Epithelial cell of esophagus (primary cell): ENCODE measurements around the gene POLR1A.

Experiments
- DNase-seq: peaks from one replicate; pipeline ENCODE4 v3.0.0; 2010; ENCODE audit warnings: low read depth
- H3K4me3 ChIP-seq: 2 replicates; pipeline ENCODE4 v1.5.1; 2011; ENCODE audit warnings: mild to moderate bottlenecking, low read length, control low read depth
- TF ChIP-seq, protein P1 (sequence below): IDR thresholded peaks from 2 replicates; pipeline ENCODE4 v1.5.1; 2011; ENCODE audit warnings: low read depth, mild to moderate bottlenecking, low read length, control low read depth, inconsistent platforms; ENCODE audit not compliant: insufficient read depth; ENCODE audit errors: missing control alignments

Gene POLR1A

DNA sequence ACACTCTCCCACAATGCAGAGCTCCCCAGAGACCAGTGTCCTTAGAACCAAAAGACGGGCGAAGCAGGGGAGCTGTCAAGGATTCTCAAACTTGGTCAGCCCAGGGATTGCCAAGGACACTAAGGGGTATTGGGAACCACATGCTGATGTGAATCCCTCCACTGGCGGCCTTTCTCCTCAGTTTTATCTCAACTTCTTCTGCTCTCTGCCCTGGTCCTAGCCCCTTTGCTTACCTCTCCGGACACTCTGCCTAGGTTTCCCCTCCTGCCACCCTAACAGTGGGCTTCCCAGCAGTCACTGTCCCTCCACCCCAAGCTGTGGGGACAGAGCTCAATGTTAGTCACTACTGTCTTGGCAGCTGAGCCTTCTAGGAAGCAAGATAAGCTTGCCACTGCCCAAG, 61.1 kb downstream of the POLR1A start:
- H3K4me3 ChIP-seq, result no peak overlapping the region
- no peak for DNase-seq
- TF ChIP-seq, protein P1, sequence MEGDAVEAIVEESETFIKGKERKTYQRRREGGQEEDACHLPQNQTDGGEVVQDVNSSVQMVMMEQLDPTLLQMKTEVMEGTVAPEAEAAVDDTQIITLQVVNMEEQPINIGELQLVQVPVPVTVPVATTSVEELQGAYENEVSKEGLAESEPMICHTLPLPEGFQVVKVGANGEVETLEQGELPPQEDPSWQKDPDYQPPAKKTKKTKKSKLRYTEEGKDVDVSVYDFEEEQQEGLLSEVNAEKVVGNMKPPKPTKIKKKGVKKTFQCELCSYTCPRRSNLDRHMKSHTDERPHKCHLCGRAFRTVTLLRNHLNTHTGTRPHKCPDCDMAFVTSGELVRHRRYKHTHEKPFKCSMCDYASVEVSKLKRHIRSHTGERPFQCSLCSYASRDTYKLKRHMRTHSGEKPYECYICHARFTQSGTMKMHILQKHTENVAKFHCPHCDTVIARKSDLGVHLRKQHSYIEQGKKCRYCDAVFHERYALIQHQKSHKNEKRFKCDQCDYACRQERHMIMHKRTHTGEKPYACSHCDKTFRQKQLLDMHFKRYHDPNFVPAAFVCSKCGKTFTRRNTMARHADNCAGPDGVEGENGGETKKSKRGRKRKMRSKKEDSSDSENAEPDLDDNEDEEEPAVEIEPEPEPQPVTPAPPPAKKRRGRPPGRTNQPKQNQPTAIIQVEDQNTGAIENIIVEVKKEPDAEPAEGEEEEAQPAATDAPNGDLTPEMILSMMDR, result no peak

DNA sequence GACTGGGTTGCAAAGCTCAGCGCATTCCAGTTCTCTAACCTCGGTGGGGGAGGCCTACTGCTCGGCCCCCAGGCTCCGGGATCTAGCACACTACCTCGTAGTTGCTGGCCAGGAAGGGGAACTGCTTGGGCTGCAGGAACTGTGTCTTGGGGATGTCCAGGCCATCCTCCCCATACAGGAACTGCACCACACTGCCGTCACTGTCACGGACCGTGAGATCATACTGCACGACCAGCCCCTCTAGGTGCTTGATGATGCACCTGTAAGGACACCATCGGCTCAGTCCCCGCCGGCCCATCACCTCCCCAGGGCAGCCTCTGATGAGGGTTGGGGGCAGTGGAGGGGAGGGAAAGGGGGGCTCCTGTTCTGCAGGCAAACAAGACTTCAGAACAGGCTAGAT, 61.6 kb downstream of the POLR1A start:
- no peak overlapping the region for H3K4me3 ChIP-seq
- TF ChIP-seq, protein P1, result no peak
- no peak for DNase-seq

DNA sequence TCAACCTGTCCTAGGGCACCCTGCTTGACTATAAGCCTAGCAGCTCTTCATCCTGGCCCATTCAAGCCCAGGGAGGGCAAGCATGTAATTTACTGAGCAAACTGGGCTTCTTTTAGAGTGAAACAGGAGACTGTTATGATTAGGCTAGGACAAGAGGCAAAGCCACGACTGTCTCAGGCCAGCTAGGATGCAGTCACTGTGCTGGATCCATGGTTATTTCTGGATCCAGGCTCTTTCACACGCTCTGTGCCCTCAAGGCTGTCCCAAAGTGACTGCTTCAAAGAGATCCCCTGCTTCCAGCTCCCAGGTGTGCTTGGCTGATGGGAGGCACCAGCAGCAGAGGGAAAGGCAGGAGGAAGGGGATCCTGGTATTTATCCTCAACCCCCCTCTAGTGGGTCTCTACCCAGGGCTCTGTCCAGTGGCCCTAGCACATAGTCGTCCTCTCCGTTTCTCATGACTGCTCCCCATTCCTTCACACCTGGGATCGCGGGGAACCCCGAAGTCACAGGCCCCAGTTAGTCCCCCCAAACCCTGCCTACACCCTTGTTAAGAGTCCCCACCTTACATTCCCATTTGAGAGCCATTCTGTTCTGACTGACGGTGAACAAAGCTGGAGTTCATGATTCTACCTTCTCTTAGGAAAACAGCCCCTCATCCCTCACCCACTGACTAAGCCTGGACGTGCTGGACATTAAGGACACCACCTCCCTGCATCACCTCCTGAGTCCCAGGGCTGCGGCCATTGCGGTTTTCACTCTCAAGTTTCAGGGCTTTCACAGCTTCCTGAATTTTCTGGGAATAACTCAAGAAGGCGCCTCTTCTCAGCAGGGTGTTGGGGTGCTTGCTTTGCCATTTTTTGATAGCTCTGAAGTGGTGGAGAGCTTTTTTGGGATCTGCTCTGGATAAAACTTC, 63.2 kb downstream of the POLR1A start:
- no peak for DNase-seq
- no peak overlapping the region for H3K4me3 ChIP-seq
- TF ChIP-seq, protein P1, result no peak

DNA sequence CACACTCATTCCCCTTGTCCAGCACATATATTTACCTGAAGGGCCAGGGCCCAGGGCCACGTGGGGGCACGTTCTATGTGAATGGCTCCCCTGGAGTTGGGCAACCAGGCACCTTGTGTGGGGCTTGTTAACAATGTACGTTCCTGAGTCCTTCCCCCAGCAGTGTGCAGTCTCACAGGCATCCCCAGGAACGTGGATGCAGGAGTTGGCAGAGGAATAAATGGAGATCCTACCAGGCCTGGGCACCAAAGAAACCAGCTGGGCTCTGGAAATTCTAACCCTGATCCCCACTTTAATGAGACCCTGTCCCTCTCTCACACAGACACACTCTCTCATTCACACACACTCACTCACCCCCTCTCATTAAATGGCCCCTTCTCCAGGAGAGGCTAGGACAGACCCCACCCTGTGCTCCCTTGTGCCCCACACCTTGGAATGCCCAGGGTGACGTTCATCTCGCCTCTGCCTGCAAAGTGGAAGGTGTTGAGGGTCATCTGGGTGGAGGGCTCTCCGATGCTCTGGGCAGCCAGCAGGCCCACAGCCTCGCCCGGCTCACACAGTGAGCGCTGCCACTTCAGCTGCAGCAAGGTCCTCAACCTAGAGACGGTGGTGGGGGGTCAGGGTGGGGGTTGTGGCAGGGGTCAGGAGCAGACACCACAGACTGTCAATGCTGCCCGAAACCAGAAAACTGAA, 65.6 kb downstream of the POLR1A start:
- TF ChIP-seq, protein P1, result no peak
- DNase-seq, result no peak
- H3K4me3 ChIP-seq, result no peak overlapping the region

DNA sequence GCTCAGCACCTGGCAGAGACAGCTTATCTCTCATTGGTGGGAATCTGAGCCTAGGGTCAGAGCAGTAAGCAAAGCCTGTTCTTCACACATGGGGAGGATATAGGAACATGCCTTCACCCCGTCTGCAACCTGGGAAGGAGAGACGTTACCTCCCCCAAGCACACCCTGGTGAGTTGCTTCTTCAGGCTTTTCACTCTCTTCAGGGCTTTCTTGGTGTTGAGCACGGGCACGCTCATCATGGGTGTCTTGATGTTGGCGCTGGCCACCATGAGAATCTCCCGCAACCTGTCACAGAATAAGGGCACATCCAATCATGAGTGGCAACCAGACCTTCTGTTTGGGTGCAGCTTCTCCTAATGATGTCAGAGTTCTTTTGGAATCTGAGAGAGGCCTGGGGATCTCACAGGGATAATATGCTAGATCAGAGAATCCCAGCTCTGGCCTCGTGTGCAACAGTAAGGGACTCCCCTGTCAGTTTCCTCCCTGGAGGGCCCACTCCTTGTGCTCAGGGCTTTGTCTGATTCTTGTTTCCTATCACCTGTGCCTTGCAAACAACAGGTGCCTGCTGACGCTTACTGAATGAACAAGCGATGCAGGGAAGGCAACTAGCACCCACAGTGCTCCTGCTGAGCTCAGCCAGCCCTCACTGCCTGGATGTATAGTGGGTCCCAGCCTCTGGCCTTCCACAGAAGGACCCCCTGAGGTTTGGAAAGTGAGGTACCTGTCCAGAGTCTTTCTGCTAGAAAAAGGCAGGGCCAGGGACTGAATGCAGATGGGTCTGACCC, 66.3 kb downstream of the POLR1A start:
- H3K4me3 ChIP-seq, result no peak overlapping the region
- TF ChIP-seq, protein P1, result no peak
- no peak for DNase-seq

DNA sequence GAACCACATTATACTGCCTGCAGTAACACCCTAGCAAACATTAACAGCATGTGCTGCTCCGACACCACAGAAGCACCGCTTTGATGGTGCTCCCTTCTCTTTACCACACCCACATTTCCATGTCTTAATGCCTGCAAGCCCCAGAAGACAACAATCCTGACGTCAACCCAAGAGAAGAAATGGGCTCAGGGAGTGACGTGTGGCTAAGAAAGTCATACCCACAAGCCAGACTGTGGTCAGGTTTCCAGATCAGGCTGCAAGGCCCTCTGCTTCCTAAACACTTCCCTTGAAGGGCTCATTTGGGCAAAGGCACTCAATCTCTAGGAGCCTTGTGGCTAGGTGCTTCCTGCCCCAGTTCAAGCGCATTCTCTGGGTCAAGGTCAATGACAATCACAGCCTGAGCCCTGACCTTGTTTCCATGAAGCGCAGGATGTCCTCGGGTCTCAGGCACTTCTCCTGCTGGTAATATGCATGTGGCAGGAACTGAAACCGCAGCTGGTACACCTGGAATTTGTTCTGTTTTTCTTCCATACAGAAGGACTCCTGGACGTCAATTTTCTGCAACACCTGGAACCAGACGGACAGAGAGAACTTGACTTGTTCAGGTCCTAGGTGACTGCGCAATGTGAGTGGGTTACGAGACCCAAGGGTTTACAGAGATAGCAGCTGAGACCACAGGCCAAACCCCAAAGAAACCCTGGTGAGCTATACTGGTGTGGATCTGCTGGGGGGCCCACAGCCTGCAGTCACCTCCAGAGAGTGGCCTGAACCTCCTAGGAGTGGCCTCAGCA, 67.2 kb downstream of the POLR1A start:
- no peak overlapping the region for H3K4me3 ChIP-seq
- no peak for DNase-seq
- TF ChIP-seq, protein P1, result no peak
